Thoracic aorta (tissue), 2 donors: ENCODE data around the gene RAB31. TPM values are rescaled to one million over a fixed set of nuclear protein-coding genes. Genes with fewer than 3 reads are reported as not detected.

Experiments
- ATAC-seq: fragments of 150-250 bp; one replicate; pipeline ENCODE4 v1.8.0; 2017; ENCODE audit warnings: low read depth; ENCODE audit not compliant: insufficient number of reproducible peaks, low FRiP score
- DNase-seq: peaks from one replicate; pipeline ENCODE4 v3.0.0-alpha.2; 2020; ENCODE audit warnings: low spot score
- H3K27ac ChIP-seq, 2 donors: fragments of 200-600 bp; sonication (generic); 1 replicate in 1 of 2; 2 replicates in 1 of 2; pipeline ENCODE4 v1.5.1; 2016; ENCODE audit warnings: mild to moderate bottlenecking in 2 of 2, moderate library complexity in 2 of 2
- H3K27me3 ChIP-seq: fragments of 200-600 bp; sonication (generic); replicated peaks from 2 replicates; pipeline ENCODE4 v1.6.0; 2016; ENCODE audit warnings: mild to moderate bottlenecking; ENCODE audit not compliant: insufficient read depth
- H3K36me3 ChIP-seq: fragments of 200-600 bp; sonication (generic); one replicate; pipeline ENCODE4 v1.5.1; 2016
- H3K4me1 ChIP-seq, 2 donors: fragments of 200-600 bp; sonication (generic); 1 replicate in 1 of 2; 2 replicates in 1 of 2; pipeline versions ENCODE4 v1.5.1 to v1.6.0; 2016; ENCODE audit warnings: low read depth in 2 of 2, mild to moderate bottlenecking in 1 of 2; ENCODE audit not compliant: control insufficient read depth in 1 of 2
- H3K4me3 ChIP-seq: fragments of 200-600 bp; sonication (generic); 2 replicates; pipeline ENCODE4 v1.5.1; 2016; ENCODE audit warnings: mild to moderate bottlenecking
- H3K9me3 ChIP-seq: fragments of 200-600 bp; sonication (generic); 2 replicates; pipeline ENCODE4 v1.5.1; 2016
- CTCF ChIP-seq: fragments of 200-600 bp; sonication (generic); IDR thresholded peaks from one replicate; pipeline ENCODE4 v1.5.1; 2019; ENCODE audit warnings: antibody characterized with exemption
- total RNA-seq, 2 donors: library from RNA; depleted of rRNA; stranded (reverse); fragments of >200 nt; gene quantifications; one replicate each; pipeline versions ENCODE4 v1.1.0 to v1.2.3, GENCODE V29; 2016

RAB31 gene
- total RNA-seq, 2 donors from 2014 or later, result 92.9 to 110 TPM

DNA sequence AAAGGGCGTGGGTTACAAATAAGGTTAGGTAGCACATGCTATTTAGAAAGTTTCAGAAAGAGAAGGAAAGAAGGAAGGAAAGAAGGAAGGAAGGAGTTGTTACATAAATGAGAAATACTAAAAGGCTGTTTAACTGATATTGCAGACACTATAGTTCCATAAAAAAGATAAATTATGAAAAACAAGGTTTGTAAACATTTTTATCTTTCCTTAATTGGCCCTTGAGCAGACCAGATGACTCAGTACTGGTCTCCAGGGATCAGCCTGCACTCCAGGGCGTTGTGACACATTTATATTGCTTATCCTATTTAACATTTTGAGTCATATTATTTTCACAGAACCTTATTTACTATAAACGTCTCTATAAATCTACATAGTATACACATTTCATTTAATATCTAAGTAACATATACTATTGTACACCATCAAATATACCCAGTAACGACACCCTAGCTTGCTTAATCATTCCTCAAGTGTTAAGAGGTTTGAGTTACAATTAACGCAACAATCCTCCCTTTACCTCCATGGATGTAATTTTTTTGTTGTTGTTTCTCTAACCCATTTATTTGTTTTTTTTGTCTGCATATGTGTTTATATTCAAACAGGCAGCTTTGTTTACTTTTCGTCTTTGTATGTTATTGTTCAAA is 2.8 kb upstream of the RAB31 start:
- ATAC-seq, result no peak
- no peak for TF ChIP-seq CTCF

DNA sequence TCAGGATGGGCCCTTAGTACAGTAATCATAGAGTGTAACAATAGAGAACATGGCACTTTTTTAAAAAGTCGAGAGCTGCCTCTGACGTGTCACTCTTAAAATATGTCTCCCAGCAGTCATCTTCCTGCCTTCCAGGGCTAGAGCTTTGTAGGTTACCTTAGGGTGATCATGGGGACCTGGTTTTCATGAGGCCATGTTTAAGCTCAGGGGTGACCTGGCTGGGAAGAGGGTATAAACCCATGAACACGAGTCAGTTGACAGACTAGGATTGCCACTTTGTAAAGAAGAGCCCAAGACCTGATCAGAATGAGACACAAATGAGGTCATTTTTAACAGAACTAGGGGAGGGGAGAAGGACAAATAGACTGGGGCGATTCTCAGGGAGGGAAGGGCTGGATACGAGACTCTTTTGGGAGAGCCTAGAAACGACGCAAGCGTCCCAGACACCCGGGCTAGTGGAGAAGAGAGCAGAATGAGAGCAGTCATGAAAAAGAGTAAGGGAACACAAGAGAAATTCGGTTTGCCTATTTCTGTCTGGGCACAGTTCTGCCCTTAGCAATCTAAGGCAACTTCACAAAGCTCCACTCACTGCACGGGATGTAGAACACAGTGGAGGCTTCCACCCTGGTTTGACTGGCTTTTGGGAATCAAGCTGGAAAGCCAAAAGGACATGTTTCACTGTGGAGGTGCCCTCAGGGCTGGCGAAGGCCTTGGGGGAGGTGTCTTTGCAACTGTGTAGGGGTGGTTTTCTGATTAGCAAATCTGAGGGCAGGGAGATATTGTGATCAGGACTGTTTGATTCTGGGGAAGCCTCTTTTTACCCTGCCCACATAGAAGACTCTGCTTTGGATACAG is 1.8 kb upstream of the RAB31 start:
- Histone ChIP-seq H3K9me3 (no peaks in the 10 kb centered on the region), H3K27ac (peak overlapping the region; percentile 95 to 98), H3K4me1 (peaks cover 16 to 32% of the 10 kb centered on the region in 2 donors), H3K36me3 (no peaks in the 10 kb centered on the region), H3K27me3 (no peaks in the 10 kb centered on the region), H3K4me3 (no peak overlapping the region)
- no peak for TF ChIP-seq CTCF
- no peak for ATAC-seq
- DNase-seq, result no peak

More for the DNA sequence above, 2.8 kb upstream of the RAB31 start:
- DNase-seq, result no peak
- Histone ChIP-seq H3K4me3 (no peak overlapping the region), H3K9me3 (no peaks in the 10 kb centered on the region), H3K4me1 (peaks cover 6 to 27% of the 10 kb centered on the region in 2 donors), H3K36me3 (no peaks in the 10 kb centered on the region), H3K27me3 (no peaks in the 10 kb centered on the region), H3K27ac (no peak overlapping the region)

DNA sequence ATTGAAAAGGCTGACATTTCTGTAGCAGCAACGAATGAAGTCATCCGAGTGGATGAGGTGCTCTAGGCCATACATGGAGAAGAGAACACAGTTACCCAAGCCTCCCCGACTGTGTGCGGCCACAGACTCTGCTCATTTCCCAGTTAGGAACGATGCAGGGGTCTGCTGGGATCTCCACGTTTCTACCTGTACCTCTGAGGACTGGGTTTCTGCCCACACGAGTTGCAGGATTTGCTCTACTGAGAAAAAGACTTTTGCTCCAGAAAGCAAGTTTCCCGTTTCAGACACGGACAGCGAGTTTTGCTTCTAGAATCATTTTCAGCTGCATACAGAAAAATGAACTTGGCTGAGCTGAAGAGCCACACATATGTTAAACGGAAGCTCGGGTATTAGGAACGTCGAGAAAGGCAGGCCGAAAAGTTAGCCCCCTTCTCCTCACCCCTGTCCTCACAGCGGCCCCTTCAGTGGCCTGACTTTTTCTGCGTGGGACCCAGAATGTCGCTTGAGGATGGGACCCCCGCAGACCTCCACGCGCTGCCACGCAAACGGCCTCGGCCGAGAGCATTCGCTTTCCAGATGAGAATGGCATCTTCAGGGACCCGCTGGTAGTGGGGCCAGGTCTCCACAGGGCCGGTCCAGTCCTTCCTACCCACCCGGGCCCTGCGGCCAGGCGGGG is 582 bp upstream of the RAB31 start:
- ATAC-seq (no peak), DNase-seq (no peak)
- Histone ChIP-seq H3K27ac (peak overlapping the region; percentile 95 to 98), H3K36me3 (no peaks in the 10 kb centered on the region), H3K27me3 (no peaks in the 10 kb centered on the region), H3K9me3 (no peaks in the 10 kb centered on the region), H3K4me3 (peak overlapping the region; percentile 96), H3K4me1 (peaks cover 26 to 44% of the 10 kb centered on the region in 2 donors)
- no peak for TF ChIP-seq CTCF

DNA sequence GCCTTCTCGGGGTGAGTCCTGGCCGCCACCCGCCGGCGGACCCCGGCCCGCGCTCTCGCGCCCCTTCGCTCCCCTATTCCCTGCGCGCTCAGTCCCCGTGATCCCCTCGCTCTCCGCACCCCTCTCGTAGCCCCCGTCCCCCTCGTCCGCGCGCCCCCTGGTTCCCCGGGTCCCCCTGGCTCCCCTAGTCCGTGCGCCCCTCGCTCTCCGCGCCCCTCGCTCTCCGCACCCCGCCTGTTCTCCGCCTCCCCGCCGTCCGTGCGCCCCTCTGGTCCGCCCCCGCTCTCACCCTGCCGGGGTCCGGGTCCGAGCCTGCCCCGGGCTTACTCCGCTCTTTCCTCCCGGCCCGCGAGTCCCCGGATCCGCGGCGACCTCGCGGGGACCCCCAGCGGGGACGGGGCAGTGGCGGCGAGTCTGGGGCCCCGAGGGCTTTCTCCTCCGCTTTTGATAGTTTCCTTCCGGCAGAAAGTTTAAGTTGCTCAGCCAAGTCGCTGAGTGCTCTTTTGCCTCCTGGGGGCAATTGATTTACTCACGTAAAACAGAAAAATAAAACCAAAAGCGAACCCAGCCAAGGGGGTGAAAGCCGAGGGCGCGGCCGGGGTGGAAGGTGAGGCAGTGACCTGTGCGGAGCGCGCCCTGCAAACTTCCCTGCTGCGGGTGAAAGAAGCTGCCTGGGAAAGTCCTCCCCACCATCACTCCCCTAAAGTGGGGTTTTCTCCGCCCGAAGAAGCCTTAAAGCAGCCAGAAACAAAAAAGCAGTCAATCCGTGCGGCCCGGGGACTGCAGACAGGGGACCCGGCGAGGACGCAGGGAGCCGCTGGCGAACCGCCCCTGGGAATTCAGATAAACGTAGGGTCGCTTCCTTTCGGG is 568 bp downstream of the RAB31 start:
- ATAC-seq, result no peak

More for the DNA sequence above, 568 bp downstream of the RAB31 start:
- H3K4me3 ChIP-seq, result peak overlapping the region; percentile 96
- no peaks in the 10 kb centered on the region for H3K36me3 ChIP-seq
- H3K9me3 ChIP-seq, result no peaks in the 10 kb centered on the region
- no peak for DNase-seq
- peak overlapping the region; percentile 80 to 93 for H3K27ac ChIP-seq
- TF ChIP-seq CTCF, result no peak
- H3K27me3 ChIP-seq, result no peaks in the 10 kb centered on the region
- peaks cover 26 to 44% of the 10 kb centered on the region in 2 donors for H3K4me1 ChIP-seq
